Panc1 (cell line): ENCODE data around the gene METTL16. TPM values are rescaled to one million over a fixed set of nuclear protein-coding genes. Genes with fewer than 3 reads are reported as not detected.

Experiments
- ATAC-seq: fragments of 200-7000 bp; cut with Tn5 transposase; 2 replicates; pipeline ENCODE4 v1.9.1; 2020; ENCODE audit warnings: mild to moderate bottlenecking, moderate library complexity
- BruUV-seq: library from RNA; stranded (reverse); fragments of 400-500 nt; replicated peaks from 2 replicates; lab custom pipeline; 2021; lab: Mats Ljungman, UMichigan
- CTCF ChIA-PET: fragments of 300-600 bp; sonication (Branson Sonifier 250); formaldehyde crosslinking; loops from one replicate; lab custom pipeline; 2022; ENCODE audit warnings: antibody characterized with exemption; lab: Charles Lee
- POLR2A ChIA-PET: fragments of 300-600 bp; sonication (Branson Sonifier 250); formaldehyde crosslinking; loops from one replicate; lab custom pipeline; 2022; ENCODE audit warnings: antibody characterized with exemption; lab: Charles Lee
- DNase-seq: peaks from one replicate; pipeline ENCODE4 v3.0.0-alpha.2; 2010; ENCODE audit warnings: low read depth, low spot score
- H3K27ac ChIP-seq: 2 replicates; pipeline ENCODE4 v1.5.1; 2011; ENCODE audit warnings: mild to moderate bottlenecking, low read length, inconsistent platforms
- H3K27me3 ChIP-seq: fragments of 200-500 bp; sonication (Bioruptor generic); 2 replicates; pipeline ENCODE4 v1.6.0; 2014; ENCODE audit warnings: low read length, inconsistent platforms; ENCODE audit not compliant: control insufficient read depth, insufficient read depth
- H3K36me3 ChIP-seq: fragments of 200-500 bp; sonication (Bioruptor generic); 2 replicates; pipeline ENCODE4 v1.5.1; 2014; ENCODE audit warnings: inconsistent platforms, mild to moderate bottlenecking, low read length, moderate library complexity; ENCODE audit not compliant: control insufficient read depth, insufficient read depth
- H3K4me1 ChIP-seq: 2 replicates; pipeline ENCODE4 v1.5.1; 2011; ENCODE audit warnings: inconsistent platforms, mild to moderate bottlenecking, low read length, moderate library complexity; ENCODE audit not compliant: control insufficient read depth, insufficient read depth
- H3K4me3 ChIP-seq, 2 experiments: 2 replicates each; pipeline ENCODE4 v1.5.1; 2011 to 2012; ENCODE audit warnings: low read depth in 2 of 2, low read length in 2 of 2, mild to moderate bottlenecking in 2 of 2, inconsistent platforms in 1 of 2, moderate library complexity in 1 of 2
- H3K9me3 ChIP-seq: fragments of 200-500 bp; sonication (Bioruptor generic); 2 replicates; pipeline ENCODE4 v1.5.1; 2014; ENCODE audit warnings: low read depth, mild to moderate bottlenecking, inconsistent platforms, low read length, moderate library complexity; ENCODE audit not compliant: control insufficient read depth, insufficient read depth
- CTCF ChIP-seq: fragments of 450-650 bp; IDR thresholded peaks from 2 replicates; pipeline ENCODE4 v1.5.1; 2017; ENCODE audit warnings: mild to moderate bottlenecking
- POLR2AphosphoS5 ChIP-seq: IDR thresholded peaks from 2 replicates; pipeline ENCODE4 v1.6.1; 2012; ENCODE audit warnings: mild to moderate bottlenecking, low read depth, low read length, moderate library complexity
- REST ChIP-seq, 2 experiments: IDR thresholded peaks; 2 replicates each; pipeline ENCODE4 v1.6.1; 2011 to 2012; ENCODE audit warnings: low read depth in 2 of 2, control low read depth in 1 of 2, low read length in 1 of 2, mild to moderate bottlenecking in 1 of 2, moderate library complexity in 1 of 2; ENCODE audit not compliant: insufficient read depth in 1 of 2
- SIN3A ChIP-seq: IDR thresholded peaks from 2 replicates; pipeline ENCODE4 v1.6.1; 2012; ENCODE audit warnings: low read depth, mild to moderate bottlenecking, low read length, moderate library complexity, borderline replicate concordance; ENCODE audit not compliant: insufficient read depth
- TCF7L2 ChIP-seq: IDR thresholded peaks from 2 replicates; pipeline ENCODE4 v1.6.1; 2011; ENCODE audit warnings: mild to moderate bottlenecking, low read depth, low read length, inconsistent platforms
- in situ Hi-C: cut with HindIII; loops from 2 replicates; pipeline ENCODE4 v1.10.0; 2016; ENCODE audit warnings: low sequenced_read_pairs, low pct_unique_long_range_greater_than_20kb
- intact Hi-C: fragments of 100-400 bp; cut with micrococcal nuclease; formaldehyde crosslinking; loops from one replicate; pipeline ENCODE4 v1.10.0; 2022; ENCODE audit not compliant: unreplicated experiment
- total RNA-seq: library from RNA; stranded (reverse); gene quantifications from one replicate; pipeline ENCODE4 v1.2.1, GENCODE V29; 2021; ENCODE audit not compliant: unreplicated experiment

The METTL16 gene
- total RNA-seq, 1 experiment from 2014 or later, result 34.7 TPM

GRCh38 chr17:2406271-2406902 lies 105.3 kb downstream of the METTL16 start:
- intact Hi-C loops (no loop called here), in situ Hi-C loops (no loop called here)
- Histone ChIP-seq H3K27me3 (no peaks in the 10 kb centered on the region), H3K4me1 (no peaks in the 10 kb centered on the region), H3K27ac (no peak overlapping the region), H3K4me3 (no peak overlapping the region), H3K36me3 (no peaks in the 10 kb centered on the region), H3K9me3 (no peaks in the 10 kb centered on the region)
- TF ChIP-seq POLR2AphosphoS5 (no peak), CTCF (no peak)
- ChIA-PET POLR2A (interaction anchor here (0.7 kb wide), 1 partner anchor 15 kb away, joined by 8 read pairs; no protein-coding TSS in a partner anchor), CTCF (interaction anchor here (1.4 kb wide), 1 partner anchor 10 kb away, joined by 3 read pairs; no protein-coding TSS in a partner anchor)
- DNase-seq (no peak), ATAC-seq (no peak)
- BruUV-seq, result no TSS peak

GRCh38 chr17:2405247-2405926 lies 106.3 kb downstream of the METTL16 start:
- intact Hi-C loops, result no loop called here

More at GRCh38 chr17:2405247-2405926, 106.3 kb downstream of the METTL16 start:
- no peak overlapping the region for H3K27ac ChIP-seq
- ChIA-PET POLR2A (interaction anchor here (1.1 kb wide), 1 partner anchor 13 kb away, joined by 4 read pairs; no protein-coding TSS in a partner anchor), CTCF (no interaction called here)
- no peaks in the 10 kb centered on the region for H3K4me1 ChIP-seq
- BruUV-seq, result no TSS peak
- no peaks in the 10 kb centered on the region for H3K27me3 ChIP-seq
- ATAC-seq (no peak), DNase-seq (no peak)
- no peak for TF ChIP-seq SIN3A
- no peak for TF ChIP-seq TCF7L2
- TF ChIP-seq REST (IDR thresholded peaks at IDR 0.05; ENCODE audit: insufficient read depth in 1 of 2, low read depth in 2 of 2, low read length in 1 of 2), result no peak
- TF ChIP-seq CTCF, result no peak
- no peak for TF ChIP-seq POLR2AphosphoS5
- H3K4me3 ChIP-seq, result no peak overlapping the region
- H3K9me3 ChIP-seq, result no peaks in the 10 kb centered on the region
- no peaks in the 10 kb centered on the region for H3K36me3 ChIP-seq
- in situ Hi-C loops, result no loop called here
